ENCODE measurements around the gene B4GALT1.

- TF ChIP-seq CTCF (IDR thresholded peaks at IDR 0.05) (no peak), POLR2A (IDR thresholded peaks at IDR 0.05) (no peak), EP300 (IDR thresholded peaks at IDR 0.05) (no peak), POLR2AphosphoS5 (IDR thresholded peaks at IDR 0.05) (peak in 1 of 4 donors; percentile 45)
These were observed 7.4 kb downstream of the B4GALT1 start for GRCh38 chr9:33159777-33160127.

All from sigmoid colon (tissue), 4 donors.